Right renal cortex interstitium (tissue), 3 donors: ENCODE data around the gene STEAP2. TPM values are rescaled to one million over a fixed set of nuclear protein-coding genes. Genes with fewer than 3 reads are reported as not detected.
"Not testable (repeated sequence)": the region's sequence is repeated elsewhere in the genome, so short reads cannot be mapped to it uniquely, and the experiment has no call there.

Experiments used
- DNase-seq, 3 donors: peaks; one replicate each; pipeline ENCODE4 v3.0.0-alpha.2; 2013; ENCODE audit warnings: low read depth in 3 of 3, low spot score in 2 of 3
- polyA plus RNA-seq, 3 donors: library from polyadenylated mRNA; unstranded; fragments of 120-200 nt; gene quantifications; one replicate each; pipeline ENCODE4 v1.2.1, GENCODE V29; 2013; ENCODE audit not compliant: insufficient read length in 3 of 3

The STEAP2 gene
- polyA plus RNA-seq: 10 to 100 TPM in 2 of 3 donors, 1 to 10 TPM in 1; 9.3 to 12.8 (median 10.2) TPM

DNA sequence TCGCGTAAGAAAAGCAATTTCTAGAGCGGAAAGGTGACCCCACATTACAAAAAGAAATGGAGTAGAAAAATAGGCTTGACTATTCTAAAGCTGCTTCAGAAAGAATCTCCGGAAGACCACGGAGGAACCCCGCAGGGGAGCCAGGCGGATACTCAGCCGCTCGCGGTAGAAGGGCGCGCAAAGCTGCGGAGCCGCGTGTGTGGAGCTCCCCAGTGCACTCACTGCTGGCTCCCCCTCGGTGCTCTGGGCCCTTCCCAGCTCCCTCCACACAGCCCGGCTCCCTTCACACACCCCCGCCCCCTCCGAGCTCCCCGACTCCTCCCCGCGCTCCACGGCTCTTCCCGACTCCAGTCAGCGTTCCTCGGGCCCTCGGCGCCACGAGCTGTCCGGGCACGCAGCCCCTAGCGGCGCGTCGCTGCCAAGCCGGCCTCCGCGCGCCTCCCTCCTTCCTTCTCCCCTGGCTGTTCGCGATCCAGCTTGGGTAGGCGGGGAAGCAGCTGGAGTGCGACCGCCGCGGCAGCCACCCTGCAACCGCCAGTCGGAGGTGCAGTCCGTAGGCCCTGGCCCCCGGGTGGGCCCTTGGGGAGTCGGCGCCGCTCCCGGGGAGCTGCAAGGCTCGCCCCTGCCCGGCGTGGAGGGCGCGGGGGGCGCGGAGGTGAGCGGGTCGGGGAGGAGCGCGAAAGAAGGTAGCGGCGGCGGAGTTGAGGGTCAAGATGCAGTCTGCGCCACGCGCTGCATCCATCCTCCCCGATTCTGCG lies at the start of gene STEAP2:
Gene STEAP2 (plus strand): TSS at position 350 of the 758 bp plus-strand sequence. CDS start 13,343 bp downstream, outside the sequence.
- peak; percentile 48 to 74 (median 66) for DNase-seq

DNA sequence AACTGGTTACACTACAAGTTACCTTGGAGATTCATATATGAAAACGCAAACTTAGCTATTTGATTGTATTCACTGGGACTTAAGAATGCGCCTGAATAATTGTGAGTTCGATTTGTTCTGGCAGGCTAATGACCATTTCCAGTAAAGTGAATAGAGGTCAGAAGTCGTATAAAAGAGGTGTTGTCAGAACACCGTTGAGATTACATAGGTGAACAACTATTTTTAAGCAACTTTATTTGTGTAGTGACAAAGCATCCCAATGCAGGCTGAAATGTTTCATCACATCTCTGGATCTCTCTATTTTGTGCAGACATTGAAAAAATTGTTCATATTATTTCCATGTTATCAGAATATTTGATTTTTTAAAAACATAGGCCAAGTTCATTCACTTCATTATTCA lies 48.0 kb upstream of the STEAP2 start:
- no peak for DNase-seq

DNA sequence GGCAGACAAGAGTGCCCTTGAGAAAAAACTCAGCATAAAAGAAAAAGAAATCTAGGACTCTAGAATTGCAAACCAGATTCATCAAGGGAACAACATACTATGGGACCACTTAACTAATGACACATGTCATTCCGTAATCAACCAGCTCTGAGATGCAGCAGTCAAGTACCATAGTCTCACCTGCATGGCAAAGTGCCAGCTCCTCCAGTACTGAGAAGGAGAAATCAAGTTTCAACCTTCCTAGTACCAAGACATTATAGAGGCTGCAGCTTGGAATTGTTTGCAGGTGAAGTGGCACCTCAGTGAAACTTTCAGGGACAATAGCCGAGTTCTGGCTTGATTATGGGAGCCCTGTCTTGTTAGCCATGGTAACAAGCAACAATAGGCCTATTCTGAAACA lies 45.8 kb upstream of the STEAP2 start:
- no peak for DNase-seq

DNA sequence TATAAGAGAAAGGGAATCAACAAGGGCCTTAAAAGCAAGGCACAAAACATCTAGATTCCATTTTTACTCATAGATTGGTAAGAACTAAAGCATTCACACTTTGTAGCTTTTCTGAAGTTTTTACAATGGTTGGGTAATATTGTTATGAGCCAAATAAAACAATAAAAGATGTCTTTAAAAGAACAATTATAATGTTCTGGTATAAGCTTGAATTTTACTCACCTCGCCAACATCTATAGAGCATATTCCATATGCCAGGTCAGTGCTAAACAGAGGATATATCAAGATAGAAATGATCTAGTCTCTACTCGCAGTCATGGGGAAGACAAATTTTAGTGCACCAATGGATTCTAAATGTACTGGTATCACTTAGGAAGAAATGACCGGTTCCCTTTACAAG lies 45.4 kb upstream of the STEAP2 start:
- no peak for DNase-seq

DNA sequence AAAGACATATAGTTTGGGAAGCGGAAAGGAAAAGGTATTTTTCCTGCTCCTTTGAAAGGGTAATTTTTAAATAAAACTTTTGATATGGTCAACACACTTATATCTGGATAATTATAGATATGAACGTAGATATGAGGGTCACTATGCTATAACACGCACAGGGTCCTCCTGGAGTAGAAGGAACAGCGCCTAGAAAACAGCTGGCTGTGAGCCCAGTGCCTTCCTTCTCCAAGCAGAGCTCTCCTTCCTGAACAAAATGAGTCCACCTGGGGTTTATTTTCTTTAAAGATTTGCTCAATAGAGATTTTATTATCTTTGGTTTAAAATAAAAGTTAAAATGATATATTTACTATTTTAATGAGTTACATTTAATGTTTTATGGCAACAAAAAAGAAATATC lies 44.2 kb upstream of the STEAP2 start:
- DNase-seq: no peak

DNA sequence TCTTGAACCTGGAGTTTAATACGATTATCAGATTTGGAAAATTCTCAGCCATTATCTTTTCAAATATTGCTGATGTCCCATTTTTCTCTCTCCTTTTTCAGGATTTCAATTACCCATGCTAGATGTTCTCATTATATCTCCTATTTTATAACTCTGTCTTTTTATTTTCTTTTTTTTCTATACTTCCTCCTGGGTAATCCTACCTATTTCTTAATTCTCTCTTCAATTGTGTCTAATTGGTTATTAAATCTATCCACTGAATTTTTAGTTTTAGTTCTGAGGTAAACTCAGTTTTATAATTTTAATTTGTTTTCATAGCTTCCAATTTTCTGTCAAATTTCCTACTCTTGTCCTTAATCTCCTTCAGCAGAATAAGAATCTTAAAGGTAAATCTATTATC lies 41.6 kb upstream of the STEAP2 start:
- no peak for DNase-seq

DNA sequence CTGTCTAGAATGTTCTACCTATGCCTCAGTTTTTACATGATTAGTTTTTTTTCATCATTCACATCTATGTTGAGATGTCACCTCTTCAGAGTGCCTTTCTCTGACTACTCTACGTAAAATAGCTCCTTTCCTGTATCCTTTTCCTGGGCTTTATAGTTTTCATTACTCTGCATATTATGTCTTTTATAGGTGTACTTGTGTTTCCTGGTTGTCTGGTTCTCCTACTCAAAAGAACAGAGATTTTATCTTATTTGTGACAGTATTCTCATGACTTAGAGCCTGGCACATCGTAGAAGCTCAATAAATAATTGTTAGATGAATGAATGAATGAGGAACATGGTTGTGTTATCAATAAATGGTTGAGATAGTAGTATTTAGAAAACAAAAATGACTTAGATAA lies 39.4 kb upstream of the STEAP2 start:
- no peak for DNase-seq

DNA sequence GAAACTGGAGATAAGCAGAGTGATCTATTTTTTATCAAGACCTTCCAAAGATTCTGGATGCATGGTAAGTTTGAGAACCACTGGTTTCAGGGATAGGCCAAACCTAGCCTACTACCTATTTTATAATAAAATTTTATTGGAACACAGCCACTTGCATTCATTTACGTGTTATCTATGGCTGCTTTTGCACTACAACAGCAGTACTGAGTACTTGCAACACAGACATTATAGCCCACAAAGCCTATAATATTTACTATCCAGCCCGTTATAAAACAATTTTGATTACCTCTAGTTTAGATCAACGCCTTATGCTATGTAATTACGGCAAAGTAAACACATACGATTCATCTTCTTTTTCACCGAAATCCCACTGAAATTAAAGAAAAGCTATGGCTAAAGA lies 38.9 kb upstream of the STEAP2 start:
- DNase-seq: no peak

DNA sequence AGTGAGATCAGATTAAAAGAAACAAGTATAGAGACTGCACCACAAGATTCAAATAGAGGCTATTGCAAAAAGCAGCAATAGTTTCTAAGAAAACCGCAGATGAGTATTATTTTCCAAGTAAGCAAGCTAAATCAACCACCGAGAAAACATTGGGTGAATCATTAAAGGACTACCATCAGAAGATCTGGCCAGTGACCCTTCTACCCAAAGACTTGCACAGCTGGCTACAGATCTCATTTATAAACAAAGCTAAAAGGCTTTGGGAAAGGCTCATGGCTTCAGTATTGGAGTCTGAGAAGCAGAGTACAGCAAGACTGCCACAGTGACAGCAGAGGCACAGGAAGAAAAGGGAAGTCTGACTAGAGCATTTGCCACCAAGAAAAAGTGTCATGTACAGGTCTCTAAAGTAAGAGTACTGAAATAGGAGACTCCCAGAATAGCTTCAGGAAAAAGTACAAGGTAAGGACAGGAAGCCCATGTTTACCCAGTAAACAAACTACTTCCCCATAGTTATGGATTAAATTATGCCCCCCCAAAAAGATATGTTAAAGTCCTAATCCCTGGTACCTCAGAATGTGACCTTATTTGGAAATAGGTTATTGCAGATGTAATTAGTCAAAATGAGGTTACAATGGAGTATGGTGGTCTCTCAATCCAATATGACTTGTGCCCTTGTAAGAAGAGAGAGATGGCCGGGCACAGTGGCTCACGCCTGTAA lies 38.3 kb upstream of the STEAP2 start:
- DNase-seq: no peak

DNA sequence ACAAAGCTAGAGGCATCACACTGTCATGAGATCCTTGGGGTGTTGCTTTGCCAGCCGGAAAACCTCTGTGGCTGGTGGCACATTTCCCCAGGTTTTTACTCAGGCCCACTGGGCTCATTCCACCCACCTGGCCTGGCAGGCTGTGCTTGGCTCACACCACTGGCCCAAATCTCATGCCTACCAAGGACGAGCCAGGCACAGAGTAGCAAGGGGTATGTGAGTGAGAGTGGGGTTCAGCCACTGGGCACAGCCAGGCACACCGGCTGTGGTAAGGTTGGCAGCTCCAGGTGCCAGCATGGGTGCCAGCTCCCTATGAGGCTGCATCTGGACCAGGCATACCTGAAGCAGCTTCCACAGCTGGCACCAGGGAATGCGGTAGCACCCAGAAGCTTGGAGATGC lies 35.9 kb upstream of the STEAP2 start:
- no peak for DNase-seq

DNA sequence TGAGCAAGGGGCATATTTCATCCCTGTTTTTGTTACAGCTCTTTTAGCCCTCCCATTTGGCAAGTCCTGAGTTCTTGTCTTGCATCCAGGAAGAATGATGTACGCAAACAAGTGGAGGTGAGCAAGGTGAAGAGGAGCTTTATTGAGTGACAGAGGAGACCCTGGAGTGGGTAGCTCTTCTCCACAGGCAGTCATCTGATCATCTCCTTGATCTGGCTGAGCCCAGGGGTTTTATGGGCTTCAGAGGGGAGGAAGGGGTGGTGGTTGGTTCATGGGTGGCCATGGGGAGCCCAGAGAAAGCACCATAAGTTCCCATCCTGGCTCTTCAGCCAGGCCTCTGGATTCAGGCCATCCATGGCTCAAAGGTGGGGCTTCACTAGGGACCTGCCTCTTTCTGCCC lies 35.3 kb upstream of the STEAP2 start:
- DNase-seq: no peak

DNA sequence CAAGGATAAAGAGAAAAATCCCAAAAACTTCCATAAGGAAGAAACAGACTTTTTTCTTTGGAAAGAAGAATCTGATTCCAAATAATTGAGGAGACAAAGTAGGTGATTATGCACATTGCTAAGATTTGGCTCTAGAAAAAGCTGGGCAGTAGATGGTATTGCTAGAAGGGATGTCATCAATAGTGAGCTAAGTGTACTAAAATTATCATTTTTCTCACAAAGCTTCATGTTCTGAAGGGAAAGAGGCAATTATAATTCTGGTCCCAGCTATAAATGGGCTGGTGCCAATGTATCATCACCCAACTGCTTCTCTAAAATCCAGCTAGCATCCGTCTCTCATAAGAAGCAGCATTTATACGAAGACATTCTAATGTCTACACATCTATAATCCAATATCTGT lies 33.4 kb upstream of the STEAP2 start:
- DNase-seq: no peak

DNA sequence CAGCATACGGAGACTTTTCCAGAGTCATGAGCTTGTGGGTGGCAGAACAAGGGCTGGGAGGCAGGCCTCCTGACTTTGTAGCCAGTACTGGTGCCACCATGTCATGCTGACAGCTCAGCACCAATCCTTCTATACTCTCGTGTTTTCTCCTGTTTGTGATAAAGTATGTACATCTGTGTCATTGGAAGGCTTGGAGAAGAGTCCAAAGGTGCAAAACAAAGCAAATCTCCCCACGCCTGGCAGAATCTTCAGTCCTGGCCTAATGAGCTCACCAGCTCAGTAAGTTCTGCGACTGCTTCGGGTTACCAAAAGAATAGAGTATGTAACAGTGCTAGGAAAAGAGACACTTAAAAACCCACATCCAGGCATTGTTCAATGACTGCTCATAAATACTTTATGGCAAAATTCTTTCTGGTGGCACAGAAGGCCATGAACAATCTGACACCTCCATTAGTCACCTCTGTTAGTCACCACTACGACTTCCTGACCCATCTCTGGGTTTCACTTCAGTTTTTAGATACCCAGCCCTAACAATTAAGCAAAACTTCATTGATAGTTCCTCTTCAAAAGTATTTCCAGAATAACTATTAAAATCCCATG lies 32.8 kb upstream of the STEAP2 start:
- no peak for DNase-seq

DNA sequence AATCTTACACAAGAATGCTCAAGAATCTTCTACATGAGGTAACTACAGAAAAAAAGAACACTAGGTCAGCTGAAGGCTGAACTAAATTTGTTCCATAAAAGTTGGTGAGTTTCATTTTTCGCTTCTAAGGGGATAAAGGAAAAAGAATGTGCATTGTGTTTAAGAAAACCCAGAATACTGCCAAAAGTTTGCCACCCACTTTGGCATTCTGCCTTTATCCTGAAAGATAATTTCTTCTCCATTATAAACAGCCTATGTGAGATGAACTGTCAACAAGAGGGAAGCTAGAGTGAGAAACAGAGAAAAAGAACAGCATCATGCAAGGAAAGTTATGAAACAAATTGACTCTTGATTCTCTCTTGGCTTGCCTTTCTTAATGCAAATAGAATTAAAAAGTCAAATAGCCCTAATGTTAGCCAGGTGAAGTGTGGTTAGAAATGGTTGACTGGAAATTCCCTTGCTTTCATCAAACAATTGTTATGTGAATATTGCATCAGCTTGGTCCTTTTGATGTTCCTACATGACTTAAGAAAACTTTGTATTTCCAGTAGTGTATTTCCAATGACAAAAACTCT lies 31.4 kb upstream of the STEAP2 start:
- no peak for DNase-seq

DNA sequence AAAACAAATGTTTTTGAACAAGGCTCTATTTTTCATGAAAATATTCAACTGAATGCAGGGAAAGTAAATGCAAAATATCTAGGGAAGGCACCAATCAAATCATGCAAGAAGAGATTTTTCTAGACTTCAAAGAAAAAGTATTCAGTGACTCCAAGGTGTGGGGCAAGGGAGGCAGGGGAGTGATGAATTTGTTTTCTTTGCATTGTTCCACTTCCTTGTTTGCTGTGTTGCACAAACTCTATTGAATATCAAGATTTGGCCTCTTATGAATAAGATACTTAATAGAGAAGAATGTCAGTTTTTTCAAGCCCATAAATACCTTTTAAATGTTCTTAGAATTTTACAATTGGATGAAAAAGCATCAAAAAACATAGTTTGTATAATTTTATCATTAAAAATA lies 30.9 kb upstream of the STEAP2 start:
- DNase-seq: no peak

DNA sequence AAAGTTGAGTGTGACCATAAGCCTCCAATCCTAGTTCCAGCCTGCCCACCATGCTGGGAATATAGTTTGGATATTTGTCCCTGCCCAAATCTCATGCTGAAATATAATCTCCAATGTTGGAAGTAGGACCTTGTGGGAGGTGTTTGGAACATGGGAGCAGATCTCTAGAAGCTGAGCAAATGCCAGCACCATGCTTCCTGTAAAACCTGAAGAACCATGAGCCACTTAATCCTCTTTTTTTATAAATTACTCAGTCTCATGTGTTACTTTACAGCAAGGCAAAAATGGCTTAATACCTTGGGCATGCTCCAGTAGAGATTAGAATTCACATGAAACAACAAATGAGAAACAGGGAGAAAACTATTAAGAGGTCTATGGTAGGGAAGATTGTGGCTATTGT lies 30.1 kb upstream of the STEAP2 start:
- no peak for DNase-seq

DNA sequence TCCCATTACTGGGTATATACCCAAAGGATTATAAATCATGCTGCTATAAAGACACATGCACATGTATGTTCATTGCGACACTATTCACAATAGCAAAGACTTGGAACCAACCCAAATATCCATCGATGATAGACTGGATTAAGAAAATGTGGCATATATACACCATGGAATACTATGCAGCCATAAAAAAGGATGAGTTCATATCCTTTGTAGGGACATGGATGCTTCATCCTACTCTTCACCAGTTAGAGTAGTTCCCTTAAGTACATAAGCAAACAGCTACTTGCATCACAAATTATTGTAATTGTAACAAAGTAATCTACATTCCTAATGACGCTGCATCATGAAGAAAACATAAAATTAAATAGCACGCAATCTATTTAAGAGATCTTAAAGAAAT lies 25.2 kb upstream of the STEAP2 start:
- DNase-seq: not testable (repeated sequence)

DNA sequence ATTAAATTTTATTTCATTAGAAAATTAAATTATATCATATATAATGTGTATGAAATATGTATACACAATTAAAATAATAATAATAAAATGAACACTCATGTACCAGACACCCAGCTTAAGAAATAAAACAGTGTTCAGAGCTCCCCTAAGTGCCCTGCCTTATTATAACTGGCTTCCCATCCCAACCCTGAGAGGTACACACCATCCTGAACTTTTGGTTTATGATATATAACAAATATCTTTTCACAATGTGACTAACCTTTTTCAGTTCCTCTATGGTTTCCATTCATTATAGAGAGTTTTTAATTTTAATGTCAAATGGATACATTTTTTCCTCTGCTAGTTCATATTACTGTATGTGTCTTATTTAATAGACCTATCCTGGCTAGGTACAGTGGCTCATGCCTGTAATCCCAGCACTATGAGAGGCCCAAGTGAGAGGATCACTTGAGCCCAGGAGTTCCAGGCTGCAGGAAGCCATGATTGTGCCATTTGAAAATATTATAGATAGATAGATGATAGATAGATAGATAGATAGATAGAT lies 24.0 kb upstream of the STEAP2 start:
- no peak for DNase-seq

DNA sequence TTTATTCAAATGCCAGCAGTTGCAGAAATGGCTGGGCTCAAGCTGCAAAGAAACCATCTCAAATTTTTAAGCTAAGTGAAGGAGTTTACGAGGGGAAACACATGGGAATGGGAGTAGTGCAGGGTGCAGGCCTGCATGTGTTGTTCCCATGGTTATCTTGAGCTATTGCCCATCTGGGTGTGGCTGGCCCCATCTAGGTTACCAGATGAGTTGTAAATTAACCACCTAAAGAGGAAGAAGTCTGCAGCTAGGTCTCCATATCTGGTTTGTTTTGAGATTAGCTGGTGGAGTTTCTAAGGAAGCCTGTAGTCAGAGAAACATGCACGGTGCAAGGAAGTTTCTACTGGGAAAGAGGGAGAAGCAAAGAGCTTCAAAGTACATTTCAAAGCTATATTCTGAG lies 23.3 kb upstream of the STEAP2 start:
- no peak for DNase-seq

DNA sequence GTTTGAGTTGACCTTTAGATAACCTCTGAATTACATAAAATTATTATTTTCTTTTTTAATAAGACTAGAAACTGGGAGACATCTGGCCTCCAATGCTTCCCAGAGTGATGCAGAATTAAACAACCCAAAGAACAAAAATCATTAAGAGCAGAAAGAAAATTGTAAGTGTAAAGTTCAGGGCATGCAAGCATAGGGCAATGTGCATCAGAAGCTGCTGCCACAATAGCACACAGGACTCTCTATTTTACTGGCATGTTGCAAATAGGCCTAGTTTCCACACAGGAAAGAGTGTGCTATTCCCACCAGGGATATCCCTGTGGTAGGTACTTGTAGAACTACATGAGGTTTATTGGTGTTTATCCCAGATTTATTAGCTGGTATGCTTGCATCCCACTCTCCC lies 20.5 kb upstream of the STEAP2 start:
- DNase-seq: no peak

DNA sequence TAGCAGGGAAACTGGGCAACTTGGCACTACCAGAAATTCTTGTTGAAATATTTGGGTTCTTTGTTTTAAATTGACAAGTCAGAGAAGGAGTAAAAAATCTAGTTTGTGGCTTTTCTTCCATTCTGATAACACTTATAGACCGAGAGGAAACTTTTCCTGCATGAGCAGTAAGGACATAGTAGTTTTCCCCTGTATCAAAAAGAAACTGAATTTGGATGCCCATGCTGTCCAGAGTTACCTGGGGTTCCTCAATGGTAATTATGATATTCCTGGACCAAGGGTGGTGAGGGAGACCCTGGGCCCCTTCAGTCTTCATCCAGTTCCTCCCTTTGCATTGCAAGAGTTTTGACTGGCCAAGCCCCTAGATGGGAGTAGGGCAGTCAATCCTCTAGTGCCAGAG lies 19.9 kb upstream of the STEAP2 start:
- DNase-seq: no peak
